Liver (tissue), 3 donors: ENCODE measurements around the gene FOXO1.
"Not testable (repeated sequence)": the region's sequence is repeated elsewhere in the genome, so short reads cannot be mapped to it uniquely, and the experiment has no call there.

ENCODE experiments used
- JUND ChIP-seq, 2 donors: IDR thresholded peaks; 2 replicates each; pipeline ENCODE4 v1.6.1; 2016; ENCODE audit warnings: antibody characterized with exemption in 2 of 2
- SP1 ChIP-seq: IDR thresholded peaks from 2 replicates; pipeline ENCODE4 v1.6.1; 2018; ENCODE audit warnings: antibody characterized with exemption, mild to moderate bottlenecking
- TAF1 ChIP-seq: conservative IDR thresholded peaks from 2 replicates; pipeline ENCODE4 v1.6.1; 2016; ENCODE audit warnings: antibody characterized with exemption, mild to moderate bottlenecking
- TF ChIP-seq, protein P1 (sequence below): fragments of 150-350 bp; IDR thresholded peaks from 2 replicates; pipeline ENCODE4 v1.5.1; 2017; ENCODE audit warnings: improper control_type of control experiment, low read depth, low read length; ENCODE audit not compliant: missing input control
- TF ChIP-seq, protein P2 (sequence below): IDR thresholded peaks from 2 replicates; pipeline ENCODE4 v1.6.1; 2016; ENCODE audit warnings: antibody characterized with exemption
- donor health status: healthy.
- donor health status: healthy.

DNA sequence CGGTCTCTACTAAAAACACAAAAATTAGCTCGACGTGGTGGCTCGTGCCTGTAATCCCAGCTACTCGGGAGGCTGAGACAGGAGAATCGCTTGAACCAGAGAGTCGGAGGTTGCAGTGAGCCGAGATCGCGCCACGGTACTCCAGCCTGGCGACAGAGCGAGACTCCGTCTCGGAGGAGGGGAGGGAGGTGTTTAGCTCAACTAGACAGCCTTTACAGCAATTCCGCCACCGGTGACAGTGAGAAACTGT lies 2.4 kb downstream of the FOXO1 start:
- TF ChIP-seq, protein P1, sequence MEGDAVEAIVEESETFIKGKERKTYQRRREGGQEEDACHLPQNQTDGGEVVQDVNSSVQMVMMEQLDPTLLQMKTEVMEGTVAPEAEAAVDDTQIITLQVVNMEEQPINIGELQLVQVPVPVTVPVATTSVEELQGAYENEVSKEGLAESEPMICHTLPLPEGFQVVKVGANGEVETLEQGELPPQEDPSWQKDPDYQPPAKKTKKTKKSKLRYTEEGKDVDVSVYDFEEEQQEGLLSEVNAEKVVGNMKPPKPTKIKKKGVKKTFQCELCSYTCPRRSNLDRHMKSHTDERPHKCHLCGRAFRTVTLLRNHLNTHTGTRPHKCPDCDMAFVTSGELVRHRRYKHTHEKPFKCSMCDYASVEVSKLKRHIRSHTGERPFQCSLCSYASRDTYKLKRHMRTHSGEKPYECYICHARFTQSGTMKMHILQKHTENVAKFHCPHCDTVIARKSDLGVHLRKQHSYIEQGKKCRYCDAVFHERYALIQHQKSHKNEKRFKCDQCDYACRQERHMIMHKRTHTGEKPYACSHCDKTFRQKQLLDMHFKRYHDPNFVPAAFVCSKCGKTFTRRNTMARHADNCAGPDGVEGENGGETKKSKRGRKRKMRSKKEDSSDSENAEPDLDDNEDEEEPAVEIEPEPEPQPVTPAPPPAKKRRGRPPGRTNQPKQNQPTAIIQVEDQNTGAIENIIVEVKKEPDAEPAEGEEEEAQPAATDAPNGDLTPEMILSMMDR, result not testable (repeated sequence)
- TF ChIP-seq, protein P2, sequence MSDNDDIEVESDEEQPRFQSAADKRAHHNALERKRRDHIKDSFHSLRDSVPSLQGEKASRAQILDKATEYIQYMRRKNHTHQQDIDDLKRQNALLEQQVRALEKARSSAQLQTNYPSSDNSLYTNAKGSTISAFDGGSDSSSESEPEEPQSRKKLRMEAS, result not testable (repeated sequence)
- peak; percentile 52 for TF ChIP-seq TAF1
- TF ChIP-seq SP1; JUND (IDR thresholded peaks at IDR 0.05): not testable (repeated sequence)
